Mesothelial cell of epicardium (in vitro differentiated cells): ENCODE measurements around the gene ATP4B. TPM values are rescaled to one million over a fixed set of nuclear protein-coding genes. Genes with fewer than 3 reads are reported as not detected.

ENCODE experiments used
- DNase-seq, 2 experiments: peaks; one replicate each; pipeline ENCODE4 v3.0.0; 2021; ENCODE audit warnings: low spot score in 2 of 2; ENCODE audit not compliant: unreplicated experiment in 2 of 2
- H3K27ac Mint-ChIP-seq: 2 replicates; pipeline ENCODE4 v1.8.0; 2021; ENCODE audit warnings: mixed read lengths
- H3K27me3 Mint-ChIP-seq: 2 replicates; pipeline ENCODE4 v1.8.0; 2021; ENCODE audit warnings: low read depth, mixed read lengths
- H3K36me3 Mint-ChIP-seq: 2 replicates; pipeline ENCODE4 v1.8.0; 2021; ENCODE audit warnings: mixed read lengths
- H3K4me1 Mint-ChIP-seq: 2 replicates; pipeline ENCODE4 v1.8.0; 2021; ENCODE audit warnings: mixed read lengths
- H3K4me3 Mint-ChIP-seq: 2 replicates; pipeline ENCODE4 v1.8.0; 2021; ENCODE audit warnings: mild to moderate bottlenecking, moderate library complexity, mixed read lengths
- H3K9me3 Mint-ChIP-seq: 2 replicates; pipeline ENCODE4 v1.8.0; 2021; ENCODE audit warnings: mixed read lengths
- total RNA-seq: library from RNA; stranded (reverse); gene quantifications from 3 replicates; pipeline ENCODE4 v1.2.1, GENCODE V29; 2021
- TF ChIP-seq, protein P1 (sequence below): fragments of 200-600 bp; sonication (generic); IDR thresholded peaks from one replicate; pipeline ENCODE4 v1.5.0; 2021; ENCODE audit warnings: antibody characterized with exemption; ENCODE audit not compliant: unreplicated experiment

The ATP4B gene
- total RNA-seq, 1 donor from 2014 or later, result not detected

DNA sequence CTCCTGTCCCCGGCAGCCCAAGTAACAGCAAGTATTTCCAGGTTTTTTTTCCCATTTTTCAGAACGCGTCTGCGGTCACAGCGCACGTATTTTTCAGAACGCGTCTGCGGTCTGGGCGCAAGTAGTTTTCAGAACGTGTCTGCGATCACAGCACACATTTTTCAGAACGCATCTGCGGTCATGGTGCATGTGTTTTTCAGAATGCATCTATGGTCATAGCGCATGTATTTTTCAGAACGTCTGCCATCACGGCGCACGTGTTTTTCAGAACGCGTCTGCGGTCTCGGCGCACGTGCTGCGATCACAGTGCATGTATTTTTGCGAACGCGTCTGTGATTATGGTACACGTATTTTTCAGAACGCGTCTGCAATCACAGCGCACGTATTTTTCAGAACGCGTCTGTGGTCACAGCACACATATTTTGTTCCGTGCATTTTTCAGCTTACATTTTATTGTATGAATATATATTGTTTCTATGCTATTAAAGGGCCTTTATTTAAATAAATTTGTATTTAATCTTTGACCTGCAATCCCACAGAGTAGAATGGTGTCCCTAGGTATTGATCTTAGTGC lies 19.7 kb downstream of the ATP4B start:
- Mint-ChIP-seq H3K4me3 (no peak overlapping the region), H3K9me3 (peaks cover 19% of the 10 kb centered on the region), H3K27me3 (no peaks in the 10 kb centered on the region), H3K36me3 (peaks cover 74% of the 10 kb centered on the region), H3K27ac (no peak overlapping the region), H3K4me1 (no peaks in the 10 kb centered on the region)
- TF ChIP-seq, protein P1, sequence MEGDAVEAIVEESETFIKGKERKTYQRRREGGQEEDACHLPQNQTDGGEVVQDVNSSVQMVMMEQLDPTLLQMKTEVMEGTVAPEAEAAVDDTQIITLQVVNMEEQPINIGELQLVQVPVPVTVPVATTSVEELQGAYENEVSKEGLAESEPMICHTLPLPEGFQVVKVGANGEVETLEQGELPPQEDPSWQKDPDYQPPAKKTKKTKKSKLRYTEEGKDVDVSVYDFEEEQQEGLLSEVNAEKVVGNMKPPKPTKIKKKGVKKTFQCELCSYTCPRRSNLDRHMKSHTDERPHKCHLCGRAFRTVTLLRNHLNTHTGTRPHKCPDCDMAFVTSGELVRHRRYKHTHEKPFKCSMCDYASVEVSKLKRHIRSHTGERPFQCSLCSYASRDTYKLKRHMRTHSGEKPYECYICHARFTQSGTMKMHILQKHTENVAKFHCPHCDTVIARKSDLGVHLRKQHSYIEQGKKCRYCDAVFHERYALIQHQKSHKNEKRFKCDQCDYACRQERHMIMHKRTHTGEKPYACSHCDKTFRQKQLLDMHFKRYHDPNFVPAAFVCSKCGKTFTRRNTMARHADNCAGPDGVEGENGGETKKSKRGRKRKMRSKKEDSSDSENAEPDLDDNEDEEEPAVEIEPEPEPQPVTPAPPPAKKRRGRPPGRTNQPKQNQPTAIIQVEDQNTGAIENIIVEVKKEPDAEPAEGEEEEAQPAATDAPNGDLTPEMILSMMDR, result no peak
- no peak for DNase-seq

DNA sequence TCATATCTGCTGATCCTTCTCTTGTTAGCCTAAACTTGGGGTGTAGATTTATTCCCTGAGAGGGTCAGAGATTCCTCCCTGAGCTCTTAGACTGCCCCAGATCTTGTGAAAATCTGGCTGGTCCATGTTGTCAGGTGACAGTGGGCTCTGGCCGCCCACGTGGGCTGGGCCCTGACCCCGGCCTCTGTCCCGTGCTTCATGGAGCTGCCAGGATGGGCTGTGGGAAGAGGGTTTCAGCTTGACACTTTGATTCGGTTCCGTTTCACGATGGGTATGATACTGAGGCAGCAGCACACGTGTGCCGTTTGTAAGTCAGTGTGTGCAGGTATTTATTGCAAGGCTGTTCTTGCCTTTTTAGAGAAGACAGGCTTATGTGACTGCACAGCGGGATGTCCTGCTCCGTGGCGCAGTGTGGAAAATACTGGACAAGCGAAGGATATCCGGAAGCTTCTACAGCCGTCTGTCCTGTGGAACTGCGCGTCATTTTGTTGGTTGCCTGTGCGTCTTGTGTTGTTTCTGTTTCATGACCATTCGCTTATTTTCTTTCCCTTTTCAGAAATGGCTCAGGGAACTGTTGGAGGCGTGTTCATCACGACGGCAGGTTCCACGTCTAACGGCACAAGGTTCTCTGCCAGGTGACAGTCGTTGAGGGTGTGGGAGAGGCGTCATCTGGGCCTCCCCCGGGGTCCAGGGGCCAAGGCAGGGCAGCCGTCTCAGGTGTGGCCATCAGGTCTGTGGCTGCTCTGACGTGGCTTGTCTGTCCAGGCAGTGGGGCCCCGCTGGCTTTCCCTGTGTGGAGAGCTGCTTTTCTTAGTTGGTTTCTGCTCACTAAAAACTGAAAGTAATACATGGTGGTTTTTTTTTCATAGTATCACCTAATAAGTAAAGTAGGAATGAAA lies 20.5 kb downstream of the ATP4B start:
- Mint-ChIP-seq H3K4me1 (no peaks in the 10 kb centered on the region), H3K9me3 (peaks cover 11% of the 10 kb centered on the region), H3K27me3 (no peaks in the 10 kb centered on the region), H3K27ac (no peak overlapping the region), H3K4me3 (no peak overlapping the region), H3K36me3 (peaks cover 74% of the 10 kb centered on the region)
- TF ChIP-seq, protein P1, result no peak
- DNase-seq, result no peak

DNA sequence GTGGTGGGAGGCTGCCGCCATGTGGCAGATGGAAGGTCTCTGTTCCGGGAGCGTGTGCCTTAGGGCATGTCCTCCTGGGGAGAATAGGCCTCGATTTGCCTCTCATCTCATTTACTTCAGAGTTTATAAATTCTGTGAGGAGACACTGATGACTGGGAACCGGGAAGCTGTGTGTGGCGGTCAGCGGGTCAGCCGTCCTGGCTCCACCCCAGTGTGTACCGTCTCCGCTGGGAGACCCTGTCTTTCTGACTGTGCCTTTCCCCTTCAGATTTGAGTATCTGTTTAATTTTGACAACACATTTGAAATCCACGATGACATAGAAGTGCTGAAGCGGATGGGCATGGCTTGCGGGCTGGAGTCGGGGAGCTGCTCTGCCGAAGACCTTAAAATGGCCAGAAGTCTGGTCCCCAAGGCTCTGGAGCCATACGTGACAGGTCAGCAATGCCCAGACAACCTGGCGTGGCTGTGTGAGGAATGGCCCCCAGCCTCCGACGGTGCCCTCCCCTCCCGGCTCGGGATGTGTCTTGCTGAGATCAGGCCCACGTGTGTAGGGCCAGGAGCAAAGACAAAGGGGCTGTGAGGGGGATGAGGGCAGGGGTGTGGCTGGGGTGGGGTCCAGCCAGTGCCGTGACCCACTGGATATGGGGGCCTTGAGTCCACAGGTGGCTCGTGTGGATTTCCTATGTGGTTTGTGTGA lies 21.6 kb downstream of the ATP4B start:
- H3K27ac Mint-ChIP-seq, result no peak overlapping the region
- H3K27me3 Mint-ChIP-seq, result no peaks in the 10 kb centered on the region
- H3K9me3 Mint-ChIP-seq, result peaks cover 4% of the 10 kb centered on the region
- no peaks in the 10 kb centered on the region for H3K4me1 Mint-ChIP-seq
- no peak for DNase-seq
- H3K36me3 Mint-ChIP-seq, result peaks cover 70% of the 10 kb centered on the region
- TF ChIP-seq, protein P1, result no peak
- no peak overlapping the region for H3K4me3 Mint-ChIP-seq

DNA sequence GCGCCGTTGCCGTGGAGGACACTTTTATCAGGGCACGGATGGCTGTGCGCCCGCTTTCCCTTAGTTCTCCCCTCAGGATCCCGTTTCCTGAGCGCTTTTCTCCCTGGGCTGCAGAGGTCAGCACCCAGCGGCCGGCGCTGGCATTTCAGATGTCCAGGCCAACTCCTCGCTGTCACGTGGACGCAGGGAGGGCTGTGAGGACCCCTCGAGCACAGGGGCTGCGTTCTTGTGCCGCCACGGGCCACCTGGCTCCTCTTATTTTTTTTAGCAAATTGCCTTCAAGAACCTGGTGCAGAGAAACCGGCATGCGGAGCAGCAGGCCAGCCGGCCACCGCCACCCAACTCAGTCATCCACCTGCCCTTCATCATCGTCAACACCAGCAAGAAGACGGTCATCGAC lies 22.3 kb downstream of the ATP4B start:
- H3K27me3 Mint-ChIP-seq, result no peaks in the 10 kb centered on the region
- H3K27ac Mint-ChIP-seq, result no peak overlapping the region
- H3K4me3 Mint-ChIP-seq, result no peak overlapping the region
- no peaks in the 10 kb centered on the region for H3K4me1 Mint-ChIP-seq
- no peak for DNase-seq
- peaks cover 68% of the 10 kb centered on the region for H3K36me3 Mint-ChIP-seq
- H3K9me3 Mint-ChIP-seq, result peaks cover 2% of the 10 kb centered on the region
- TF ChIP-seq, protein P1, result no peak

DNA sequence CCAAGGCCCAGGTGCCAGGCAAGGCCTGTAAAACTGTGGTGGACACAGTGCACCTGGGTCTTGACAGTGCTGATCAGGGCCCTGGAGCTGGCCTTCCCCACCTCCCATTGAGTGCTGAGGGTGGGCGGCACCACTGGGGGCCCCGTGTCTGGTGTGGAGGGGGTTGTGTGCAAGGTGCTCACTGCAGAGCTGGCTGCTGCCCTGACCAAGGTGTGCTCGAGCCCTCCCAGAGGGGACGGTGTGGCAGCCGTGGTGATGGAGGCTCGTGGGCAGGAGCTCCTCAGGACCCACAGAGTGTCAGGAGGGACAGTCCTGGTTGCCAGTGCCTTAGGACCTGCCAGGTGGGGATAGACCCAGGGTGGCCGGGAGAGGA lies 23.0 kb downstream of the ATP4B start:
- TF ChIP-seq, protein P1, result no peak
- H3K27me3 Mint-ChIP-seq, result no peaks in the 10 kb centered on the region
- no peak overlapping the region for H3K27ac Mint-ChIP-seq
- H3K4me1 Mint-ChIP-seq, result no peaks in the 10 kb centered on the region
- H3K4me3 Mint-ChIP-seq, result no peak overlapping the region
- DNase-seq, result no peak
- H3K9me3 Mint-ChIP-seq, result no peaks in the 10 kb centered on the region
- peaks cover 61% of the 10 kb centered on the region for H3K36me3 Mint-ChIP-seq
